ENCODE measurements around the gene AGO1.

DNA sequence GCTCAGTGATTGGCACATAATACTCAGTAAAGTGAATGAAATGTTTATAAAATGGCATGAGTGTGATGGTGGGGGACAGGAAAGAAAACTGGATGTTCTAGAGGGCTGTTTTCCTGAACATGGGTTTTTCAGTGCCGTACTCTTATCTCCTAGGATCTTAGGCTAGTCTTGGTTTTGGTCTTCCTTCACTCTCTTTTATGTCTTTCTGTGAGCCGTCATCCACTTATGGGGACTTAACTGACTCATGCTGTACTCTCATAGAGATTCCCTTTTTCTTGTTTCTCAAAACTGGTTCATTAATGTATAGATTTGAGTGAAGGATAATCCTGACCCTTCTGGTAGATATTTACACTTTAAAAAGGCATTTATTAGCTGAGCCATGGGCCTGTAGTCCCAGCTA lies 64.5 kb downstream of the AGO1 start:
- TF ChIP-seq, protein P1, sequence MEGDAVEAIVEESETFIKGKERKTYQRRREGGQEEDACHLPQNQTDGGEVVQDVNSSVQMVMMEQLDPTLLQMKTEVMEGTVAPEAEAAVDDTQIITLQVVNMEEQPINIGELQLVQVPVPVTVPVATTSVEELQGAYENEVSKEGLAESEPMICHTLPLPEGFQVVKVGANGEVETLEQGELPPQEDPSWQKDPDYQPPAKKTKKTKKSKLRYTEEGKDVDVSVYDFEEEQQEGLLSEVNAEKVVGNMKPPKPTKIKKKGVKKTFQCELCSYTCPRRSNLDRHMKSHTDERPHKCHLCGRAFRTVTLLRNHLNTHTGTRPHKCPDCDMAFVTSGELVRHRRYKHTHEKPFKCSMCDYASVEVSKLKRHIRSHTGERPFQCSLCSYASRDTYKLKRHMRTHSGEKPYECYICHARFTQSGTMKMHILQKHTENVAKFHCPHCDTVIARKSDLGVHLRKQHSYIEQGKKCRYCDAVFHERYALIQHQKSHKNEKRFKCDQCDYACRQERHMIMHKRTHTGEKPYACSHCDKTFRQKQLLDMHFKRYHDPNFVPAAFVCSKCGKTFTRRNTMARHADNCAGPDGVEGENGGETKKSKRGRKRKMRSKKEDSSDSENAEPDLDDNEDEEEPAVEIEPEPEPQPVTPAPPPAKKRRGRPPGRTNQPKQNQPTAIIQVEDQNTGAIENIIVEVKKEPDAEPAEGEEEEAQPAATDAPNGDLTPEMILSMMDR (conservative IDR thresholded peaks at IDR 0.05; ENCODE audit: low read length): no peak
- TF ChIP-seq EZH2phosphoT487 (IDR thresholded peaks at IDR 0.05; ENCODE audit: borderline replicate concordance): no peak

All from Loucy (cell line).